GM10266 (cell line): ENCODE measurements around the gene KLHDC4.

Experiments used
- DNase-seq: peaks from one replicate; pipeline ENCODE4 v3.0.0; 2012; ENCODE audit errors: extremely low spot score
- CTCF ChIP-seq: IDR thresholded peaks from 2 replicates; pipeline ENCODE4 v1.5.1; 2012; ENCODE audit warnings: mild to moderate bottlenecking, low read depth; ENCODE audit not compliant: control insufficient read depth, insufficient read depth; ENCODE audit errors: missing control alignments

Gene KLHDC4

GRCh38 chr16:87712184-87712762, 53.5 kb downstream of the KLHDC4 start:
- DNase-seq, result no peak
- TF ChIP-seq CTCF, result no peak

- TF ChIP-seq CTCF, result no peak
- no peak for DNase-seq
These were observed 54.9 kb downstream of the KLHDC4 start for GRCh38 chr16:87710887-87711286.

- DNase-seq, result no peak
- TF ChIP-seq CTCF, result no peak
These were observed 56.1 kb downstream of the KLHDC4 start for GRCh38 chr16:87709677-87710076.

GRCh38 chr16:87708881-87709638, 56.7 kb downstream of the KLHDC4 start:
- no peak for TF ChIP-seq CTCF

GRCh38 chr16:87707714-87708580, 57.8 kb downstream of the KLHDC4 start:
- no peak for TF ChIP-seq CTCF
- no peak for DNase-seq

More at GRCh38 chr16:87708881-87709638, 56.7 kb downstream of the KLHDC4 start:
- no peak for DNase-seq

GRCh38 chr16:87707097-87707496, 58.7 kb downstream of the KLHDC4 start:
- TF ChIP-seq CTCF, result no peak
- no peak for DNase-seq
